NOMO-1 (cell line): Measurements from ENCODE around the gene BICD1.

Experiments
- DNase-seq, 2 experiments: peaks; one replicate each; lab custom pipeline; 2025; ENCODE audit not compliant: unreplicated experiment in 2 of 2; lab: John Stamatoyannopoulos, UW

BICD1 gene

DNA sequence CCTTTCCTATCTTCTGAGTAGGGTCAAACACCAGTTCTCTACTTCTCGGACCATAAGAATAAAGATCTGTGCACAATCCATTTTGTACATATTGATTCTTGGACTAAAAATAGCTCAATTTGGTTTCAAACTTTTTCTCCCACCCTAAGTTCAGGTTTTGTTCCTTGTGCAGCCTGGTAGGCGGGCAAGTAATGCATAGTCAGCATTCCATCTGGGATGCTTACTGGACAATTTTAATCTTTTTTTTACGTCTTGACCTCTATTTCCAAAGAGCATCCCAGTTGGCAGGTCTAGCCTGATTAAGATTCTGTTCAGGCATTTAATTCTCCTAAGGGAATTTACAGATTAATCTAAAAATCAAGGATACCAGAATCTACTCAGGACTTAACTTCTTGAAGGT is 126.9 kb downstream of the BICD1 start:
- no peak for DNase-seq

DNA sequence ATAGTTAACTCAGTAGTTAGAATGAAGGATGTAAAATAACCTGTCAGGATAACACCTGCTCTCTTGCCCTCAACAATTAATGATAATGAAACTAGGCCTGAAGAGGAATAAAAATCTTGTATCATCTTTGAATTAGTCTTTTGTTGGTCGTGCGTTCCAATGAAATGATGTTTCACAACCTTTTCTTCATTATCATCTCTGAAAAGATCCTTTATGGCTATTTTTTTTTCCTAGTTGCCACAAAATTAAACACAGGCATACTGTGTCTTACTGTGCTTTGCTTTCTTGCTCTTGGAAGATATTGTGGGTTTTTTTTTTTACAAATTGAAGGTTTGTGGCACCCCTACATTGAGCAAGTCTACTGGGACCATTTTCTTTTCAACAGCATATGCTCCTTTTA is 128.6 kb downstream of the BICD1 start:
- no peak for DNase-seq

- no peak for DNase-seq
Observed at GRCh38 chr12:32240162-32240561, 133.5 kb downstream of the BICD1 start.

DNA sequence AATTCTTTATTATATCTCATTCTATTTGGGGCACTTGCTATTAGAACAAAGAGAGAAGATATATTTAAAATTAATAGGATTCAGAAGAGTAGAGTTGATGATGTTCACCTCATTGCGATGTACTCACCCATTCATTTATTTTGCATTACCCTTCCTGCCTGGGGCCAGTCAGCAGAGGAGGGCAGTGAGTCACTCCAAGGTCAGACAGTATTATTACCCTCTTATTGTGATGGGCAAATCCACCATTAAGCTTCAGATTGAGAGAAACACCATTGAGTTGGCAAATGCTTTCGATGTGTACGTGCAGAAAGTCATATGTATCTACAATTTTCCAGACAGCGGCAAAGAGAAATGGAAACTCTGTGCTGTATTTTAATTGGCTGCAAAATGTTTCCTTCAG is 134.2 kb downstream of the BICD1 start:
- no peak for DNase-seq

GRCh38 chr12:32242641-32243040 is 136.0 kb downstream of the BICD1 start:
- DNase-seq, result no peak

- no peak for DNase-seq
Observed at GRCh38 chr12:32248441-32249140, 141.9 kb downstream of the BICD1 start.

GRCh38 chr12:32249777-32250176 is 143.1 kb downstream of the BICD1 start:
- DNase-seq, result no peak

DNA sequence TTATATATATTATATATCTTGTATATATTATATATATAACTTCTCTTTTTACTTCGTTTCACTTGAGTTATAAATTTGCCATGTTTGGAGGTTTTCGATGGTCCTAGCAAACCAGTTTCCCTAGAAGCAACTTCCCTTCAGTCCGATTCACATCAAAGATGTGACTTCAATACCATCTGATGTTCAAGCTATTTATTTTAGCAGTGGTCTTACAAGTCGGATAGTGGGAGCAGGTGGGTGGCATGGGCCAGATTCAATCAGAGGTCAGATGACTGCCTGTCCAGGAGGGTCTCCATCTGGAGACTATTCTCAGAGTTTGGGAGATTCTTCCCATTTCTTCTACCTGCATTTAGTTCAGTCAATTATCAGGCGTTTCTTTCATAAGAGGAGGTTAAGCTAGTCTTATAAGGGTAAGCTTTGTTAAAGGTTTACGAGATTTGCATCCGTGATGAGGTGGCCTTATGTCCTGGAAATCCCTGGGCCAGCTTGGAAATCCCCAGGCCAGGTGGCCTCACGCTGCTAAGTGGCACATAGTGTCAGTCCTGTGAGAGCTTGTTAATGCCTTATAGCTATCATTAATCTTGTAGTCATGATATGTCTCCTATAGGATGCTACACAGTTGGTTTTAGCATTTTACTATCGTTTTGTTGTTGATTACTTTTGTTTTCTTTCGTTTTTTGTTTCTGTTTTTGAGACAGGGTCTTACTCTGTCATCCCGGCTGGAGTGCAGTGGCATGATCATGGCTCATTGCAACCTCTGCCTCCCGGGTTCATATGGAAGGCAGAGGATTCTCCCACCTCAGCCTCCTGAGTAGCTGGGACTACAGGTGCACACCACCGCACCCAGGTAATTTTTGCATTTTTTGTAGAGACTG is 145.8 kb downstream of the BICD1 start:
- DNase-seq, result no peak

DNA sequence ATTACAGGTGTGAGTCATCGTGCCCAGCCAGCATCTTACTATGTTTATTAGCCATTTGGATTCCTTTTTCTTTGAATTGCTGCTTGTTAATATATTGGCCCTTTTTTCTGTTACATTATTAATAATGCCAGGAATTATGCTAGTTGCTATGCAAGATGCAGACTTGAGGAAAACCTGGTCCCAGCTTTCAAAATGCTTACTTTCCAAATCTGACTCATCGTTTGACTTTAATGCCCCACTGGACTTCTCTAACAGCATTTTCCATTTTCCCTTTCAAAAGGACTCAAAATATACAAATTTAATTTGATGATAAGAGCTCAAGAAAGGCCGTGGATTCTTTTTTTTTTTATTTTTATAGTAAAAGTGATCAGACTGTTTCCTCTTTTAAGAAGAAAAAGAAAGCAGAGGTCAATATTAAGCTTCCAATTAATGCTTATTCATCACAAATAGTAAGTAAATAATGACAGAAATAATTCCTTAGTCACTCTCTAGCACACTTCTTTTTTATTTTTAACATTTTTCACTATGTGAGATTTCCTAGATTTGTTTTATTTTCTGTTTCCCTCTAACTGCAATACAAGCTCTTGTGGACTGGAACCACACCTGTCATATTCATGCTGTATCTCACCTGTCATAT is 146.6 kb downstream of the BICD1 start:
- DNase-seq, result no peak

DNA sequence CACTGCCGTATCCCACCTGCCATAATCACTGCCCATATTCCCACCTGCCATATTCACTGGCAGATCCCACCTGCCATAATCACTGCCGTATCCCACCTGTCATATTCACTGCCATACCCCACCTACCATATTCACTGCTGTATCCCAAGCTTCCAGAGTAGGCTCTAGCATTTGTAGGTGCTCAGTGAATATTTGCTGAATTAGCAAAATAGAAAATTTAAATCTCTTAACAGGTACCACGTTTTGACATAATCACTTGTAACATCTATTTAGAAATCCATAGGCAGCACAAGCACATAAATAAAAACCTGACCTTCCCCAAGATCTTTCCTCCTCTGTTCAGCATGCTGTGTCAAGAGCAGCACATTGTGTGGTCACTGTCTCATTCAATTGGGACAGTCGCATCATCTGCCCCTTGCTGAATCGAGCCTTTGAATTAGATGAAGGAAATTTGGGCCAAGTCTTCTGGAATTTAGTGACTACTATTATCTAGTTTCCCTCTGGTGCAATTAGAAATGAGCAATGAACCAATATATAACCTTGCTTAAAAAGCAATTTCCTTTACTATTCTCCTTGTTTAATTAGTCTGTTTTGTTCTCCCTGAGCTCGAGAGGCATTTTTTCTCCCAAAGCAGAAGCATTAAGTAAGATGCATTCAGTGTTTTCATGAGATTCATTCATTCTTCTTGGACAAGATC is 147.8 kb downstream of the BICD1 start:
- no peak for DNase-seq

DNA sequence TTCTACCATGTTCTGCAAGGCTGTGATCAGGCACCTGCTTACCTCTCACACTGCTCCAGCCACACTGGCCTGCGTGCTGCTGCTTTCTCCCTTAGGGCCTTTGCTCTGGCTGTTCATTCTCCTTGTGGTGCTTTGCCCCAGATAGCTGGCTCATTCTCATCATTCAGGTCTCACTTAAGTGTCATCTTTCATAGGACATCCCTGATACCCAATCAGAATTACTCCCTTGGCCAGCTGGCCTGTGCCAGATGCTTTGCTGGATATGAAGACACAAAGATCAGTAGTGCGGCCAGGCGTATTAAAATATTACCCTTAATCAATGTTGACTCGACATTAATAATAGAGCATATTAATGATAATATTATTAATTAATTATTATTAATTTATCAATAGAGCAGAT is 148.9 kb downstream of the BICD1 start:
- no peak for DNase-seq

- no peak for DNase-seq
Observed at GRCh38 chr12:32257695-32258496, 151.2 kb downstream of the BICD1 start.

GRCh38 chr12:32260696-32261095 is 154.0 kb downstream of the BICD1 start:
- DNase-seq, result no peak

DNA sequence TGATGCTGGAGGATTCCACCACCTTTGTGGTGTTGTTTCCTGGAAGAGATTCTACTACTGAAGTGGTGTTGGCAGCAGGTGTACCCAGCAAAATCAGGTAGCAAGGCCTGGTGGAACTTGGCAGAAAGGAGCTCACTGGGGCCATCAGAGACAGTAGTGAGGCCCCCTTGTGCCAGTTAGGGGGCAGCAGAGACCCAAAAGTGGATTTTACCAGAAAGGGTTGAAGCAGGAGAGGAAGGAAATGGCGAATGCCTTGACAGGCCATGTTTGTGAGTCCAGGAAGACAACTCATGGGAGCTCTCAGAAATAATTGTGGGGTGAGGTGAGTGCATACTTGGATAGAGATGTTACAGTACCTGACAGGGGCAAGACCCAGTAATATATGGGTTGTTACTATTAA is 155.0 kb downstream of the BICD1 start:
- DNase-seq, result no peak

- DNase-seq, result peak in 1 of 2 experiments; percentile 10
Observed at GRCh38 chr12:32264961-32265360, 158.3 kb downstream of the BICD1 start.

DNA sequence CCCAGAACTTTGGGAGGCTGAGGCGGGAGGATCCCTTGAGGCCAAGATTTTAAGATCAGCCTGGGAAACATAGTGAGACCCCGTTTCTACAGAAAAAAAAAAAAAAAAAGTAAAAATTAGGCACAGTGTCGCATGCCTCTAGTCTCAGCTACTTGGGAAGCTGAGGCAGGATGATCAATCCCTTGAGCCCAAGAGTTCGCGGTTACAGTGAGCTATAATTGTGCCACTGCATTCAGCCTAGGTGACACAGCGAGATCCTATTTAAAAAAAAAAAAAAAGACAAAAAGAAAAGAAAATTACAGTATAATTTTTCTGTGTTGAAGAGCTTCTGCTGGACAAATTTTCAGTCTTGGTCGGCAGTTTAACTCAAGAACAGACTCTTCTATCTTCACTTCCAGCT is 158.8 kb downstream of the BICD1 start:
- DNase-seq, result no peak

DNA sequence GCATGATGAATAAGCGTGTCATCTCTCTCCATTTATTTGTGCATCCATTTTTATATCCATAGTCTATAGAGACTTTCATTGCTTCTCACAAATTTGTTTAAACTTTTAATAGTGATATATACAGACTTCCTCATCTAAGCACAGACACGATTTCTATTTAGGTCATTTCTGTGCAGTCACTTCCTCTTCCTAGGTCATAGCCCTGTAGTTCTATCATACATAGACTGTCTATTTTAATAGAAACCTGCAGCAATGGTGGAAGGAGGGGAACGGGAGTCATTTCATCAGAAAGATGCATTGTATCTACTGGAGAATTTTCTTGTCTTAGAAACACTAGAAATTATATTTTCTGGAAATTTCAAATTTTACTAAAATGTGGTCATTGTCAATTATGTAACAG is 159.3 kb downstream of the BICD1 start:
- DNase-seq, result peak; percentile 21 to 74

- DNase-seq, result no peak
Observed at GRCh38 chr12:32266756-32267155, 160.1 kb downstream of the BICD1 start.

- no peak for DNase-seq
Observed at GRCh38 chr12:32270818-32271710, 164.4 kb downstream of the BICD1 start.
